Stomach (tissue), 9 donors: ENCODE measurements around the gene LCN6. TPM values are rescaled to one million over a fixed set of nuclear protein-coding genes. Genes with fewer than 3 reads are reported as not detected.
A peak's percentile ranks its signal among the peaks of the same experiment; 100 is the strongest.

Source experiments
- DNase-seq, 2 donors: peaks; one replicate each; pipeline versions ENCODE4 v3.0.0 to v3.0.0-alpha.2; 2013 to 2019
- H3K27ac ChIP-seq, 5 donors: fragments of 200-600 bp in 4 of 5; sonication (generic) in 4 of 5; one replicate each; pipeline ENCODE4 v1.5.1; 2013 to 2019; ENCODE audit warnings: mild to moderate bottlenecking in 1 of 5, moderate library complexity in 1 of 5
- H3K27me3 ChIP-seq, 3 donors: fragments of 200-600 bp; sonication (generic); one replicate each; pipeline ENCODE4 v1.5.1; 2017 to 2019; ENCODE audit warnings: mixed run types in 1 of 3
- H3K36me3 ChIP-seq, 4 donors: fragments of 200-600 bp; sonication (generic); 1 replicate in 3 of 4; 2 replicates in 1 of 4; pipeline ENCODE4 v1.5.1; 2016 to 2019
- H3K4me1 ChIP-seq, 4 donors: fragments of 200-600 bp; sonication (generic); one replicate each; pipeline ENCODE4 v1.5.1; 2016 to 2019
- H3K4me3 ChIP-seq, 4 donors: fragments of 200-600 bp; sonication (generic) in 3 of 4; one replicate each; pipeline ENCODE4 v1.5.1; 2016 to 2019; ENCODE audit warnings: mild to moderate bottlenecking in 1 of 4
- H3K9me3 ChIP-seq, 4 donors: fragments of 200-600 bp; sonication (generic); one replicate each; pipeline ENCODE4 v1.5.1; 2016 to 2019
- CTCF ChIP-seq, 7 experiments: fragments of 450-650 bp in 4 of 7; fragments of 200-600 bp in 3 of 7; sonication (generic) in 3 of 7; IDR thresholded peaks; one replicate each; pipeline ENCODE4 v1.5.1; 2016 to 2019; ENCODE audit warnings: antibody characterized with exemption in 7 of 7, control low read depth in 2 of 7, mild to moderate bottlenecking in 1 of 7
- EP300 ChIP-seq: sonication (generic); formaldehyde crosslinking; IDR thresholded peaks from one replicate; pipeline ENCODE4 v1.6.1; 2017; ENCODE audit warnings: antibody characterized with exemption
- POLR2A ChIP-seq, 4 donors: fragments of 450-650 bp; IDR thresholded peaks; one replicate each; pipeline ENCODE4 v1.6.1; 2016; ENCODE audit warnings: antibody characterized with exemption in 4 of 4, control low read depth in 2 of 4, mild to moderate bottlenecking in 1 of 4, moderate library complexity in 1 of 4
- POLR2AphosphoS5 ChIP-seq, 3 donors: sonication (generic); formaldehyde crosslinking; IDR thresholded peaks; one replicate each; pipeline ENCODE4 v1.6.1; 2016; ENCODE audit warnings: antibody characterized with exemption in 3 of 3
- WGBS, 5 donors: extraction: QIAGEN DNeasy Blood & Tissue Kit in 3 of 5; methylation state at CpG; one replicate each; pipeline versions ENCODE4 v1.1.5 to v1.1.7; 2013 to 2018; 5-methylcytosine and 5-hydroxymethylcytosine counted together
- intact Hi-C: fragments of 100-400 bp; cut with DNase I; formaldehyde crosslinking; loops from one replicate; pipeline ENCODE4 v1.15.1; 2023; ENCODE audit warnings: low total_unique reads
- polyA plus RNA-seq, 3 donors: library from polyadenylated mRNA; stranded (reverse); fragments of 200-250 nt; gene quantifications; one replicate each; pipeline ENCODE4 v1.2.3, GENCODE V29; 2013
- total RNA-seq, 5 donors: library from RNA; depleted of rRNA; stranded (reverse); fragments of >200 nt; gene quantifications; one replicate each; pipeline versions ENCODE4 v1.1.0 to v1.2.3, GENCODE V29; 2014 to 2016
- donor health status: healthy with polysubstance abuse.
- donor health status: Bipolar disorder and iron deficiency.
- donor health status: healthy.

Gene LCN6
- total and polyA plus RNA-seq, 8 donors: 7.0 to 31.2 (median 19.2) TPM; not detected in 2

DNA sequence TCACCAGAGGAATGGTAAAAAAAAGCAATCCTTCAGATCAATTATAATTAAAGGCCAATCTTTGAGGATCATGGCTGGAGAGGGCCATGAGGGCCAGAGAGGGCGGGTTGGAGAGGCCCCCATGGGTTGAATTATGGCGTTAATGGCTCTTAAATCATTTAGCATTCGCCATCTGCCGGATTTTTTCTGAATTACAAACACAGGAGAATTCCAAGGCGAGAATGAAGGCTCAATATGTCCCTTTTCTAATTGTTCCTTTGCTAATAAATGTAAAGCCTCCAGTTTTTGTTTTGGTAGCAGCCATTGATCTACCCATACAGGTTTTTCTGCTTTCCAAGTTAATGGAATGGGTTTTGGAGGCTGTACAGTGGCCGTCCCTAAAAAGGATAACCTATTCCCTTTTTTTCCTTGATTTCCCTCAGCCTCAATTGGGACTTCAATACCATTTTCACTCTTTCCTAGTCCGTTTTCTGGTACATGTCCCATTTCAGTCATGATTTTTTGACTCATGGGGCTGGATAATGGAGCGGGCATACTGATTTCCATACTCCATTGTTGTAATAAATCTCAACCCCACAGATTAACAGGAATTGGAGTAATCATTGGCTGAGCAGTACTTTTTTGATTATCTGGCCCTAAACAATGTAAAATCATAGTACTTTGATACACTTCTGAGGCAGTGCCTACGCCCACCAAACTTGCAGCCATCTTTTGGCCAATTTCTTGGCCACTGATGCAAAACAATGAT lies 36.1 kb upstream of the LCN6 start:
- Histone ChIP-seq H3K4me1 (peaks cover 4 to 22% (median 19%) of the 10 kb centered on the region in 4 donors), H3K36me3 (no peaks in the 10 kb centered on the region), H3K4me3 (no peak overlapping the region), H3K27me3 (no peaks in the 10 kb centered on the region), H3K27ac (no peak overlapping the region), H3K9me3 (no peaks in the 10 kb centered on the region)
- intact Hi-C loops: no loop called here
- DNase-seq: peak in 1 of 2 donors; percentile 57
- 25 to 42% (median 33%) methylated on average over 9 of the region's 9 CpGs for WGBS, 5 donors
- no peak for TF ChIP-seq POLR2AphosphoS5 (IDR thresholded peaks at IDR 0.05)
- no peak for TF ChIP-seq POLR2A (IDR thresholded peaks at IDR 0.05)
- peak in 4 of 7 experiments; percentile 40 to 63 (median 53) for TF ChIP-seq CTCF (IDR thresholded peaks at IDR 0.05)
- no peak for TF ChIP-seq EP300

GRCh38 chr9:136782452-136782851 lies 34.1 kb upstream of the LCN6 start:
- TF ChIP-seq CTCF (IDR thresholded peaks at IDR 0.05) (no peak), POLR2AphosphoS5 (IDR thresholded peaks at IDR 0.05) (no peak), POLR2A (IDR thresholded peaks at IDR 0.05) (no peak), EP300 (no peak)
- intact Hi-C loops: no loop called here
- Histone ChIP-seq H3K9me3 (no peaks in the 10 kb centered on the region), H3K27ac (no peak overlapping the region), H3K4me3 (no peak overlapping the region), H3K36me3 (no peaks in the 10 kb centered on the region), H3K27me3 (no peaks in the 10 kb centered on the region), H3K4me1 (peaks cover 0 to 3% (median 2%) of the 10 kb centered on the region in 4 donors)
- WGBS, 5 donors: 91 to 96% (median 94%) methylated on average over 3 of the region's 3 CpGs
- DNase-seq: no peak

DNA sequence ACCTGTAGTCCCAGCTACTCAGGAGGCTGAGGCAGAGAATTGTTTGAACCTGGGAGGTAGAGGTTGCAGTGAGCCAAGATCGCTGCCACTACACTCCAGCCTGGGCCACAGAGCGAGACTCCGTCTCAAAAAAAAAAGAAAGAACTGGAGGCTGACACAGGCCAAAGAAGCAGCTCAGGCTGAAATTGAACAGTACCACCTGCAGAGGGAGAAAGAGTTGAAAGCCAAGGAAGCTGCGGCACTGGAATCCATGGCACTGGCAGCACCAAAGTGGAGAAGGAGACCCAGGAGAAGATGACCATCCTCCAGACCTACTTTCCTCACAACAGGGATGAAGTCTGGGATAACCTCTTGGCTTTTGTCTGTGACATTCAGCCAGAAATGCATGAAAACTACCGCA lies 31.5 kb upstream of the LCN6 start:
- H3K36me3 ChIP-seq: no peaks in the 10 kb centered on the region
- intact Hi-C loops: no loop called here
- WGBS, 5 donors: 72 to 80% (median 75%) methylated on average over 5 of the region's 5 CpGs
- H3K4me3 ChIP-seq: no peak overlapping the region
- H3K4me1 ChIP-seq: peaks cover 0 to 5% (median 0%) of the 10 kb centered on the region in 4 donors
- H3K27me3 ChIP-seq: no peaks in the 10 kb centered on the region
- H3K9me3 ChIP-seq: no peaks in the 10 kb centered on the region
- TF ChIP-seq CTCF (IDR thresholded peaks at IDR 0.05): no peak
- no peak for TF ChIP-seq EP300
- no peak for TF ChIP-seq POLR2A (IDR thresholded peaks at IDR 0.05)
- no peak for TF ChIP-seq POLR2AphosphoS5 (IDR thresholded peaks at IDR 0.05)
- DNase-seq: no peak
- H3K27ac ChIP-seq: no peak overlapping the region

DNA sequence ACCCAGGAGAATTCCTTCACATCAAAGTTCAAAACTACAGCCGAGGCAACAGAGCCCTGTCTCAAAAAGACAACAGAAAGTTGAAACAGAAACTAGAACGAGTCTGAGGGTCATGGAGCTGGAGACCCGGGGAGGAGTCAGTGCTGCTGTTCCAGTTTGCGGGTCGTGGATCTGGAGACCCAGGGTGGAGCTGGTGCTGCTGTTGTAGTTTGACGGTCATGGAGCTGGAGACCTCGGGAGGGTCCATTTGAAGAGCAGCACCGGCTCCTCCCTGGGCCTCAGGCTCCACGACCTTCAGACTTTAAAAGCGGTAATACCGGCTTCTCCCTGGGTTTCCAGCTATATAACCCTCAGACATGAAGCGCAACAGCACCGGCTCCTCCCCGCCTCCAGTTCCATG lies 29.0 kb upstream of the LCN6 start:
- WGBS, 5 donors: 30 to 66% (median 49%) methylated on average over 14 of the region's 14 CpGs
- Histone ChIP-seq H3K4me3 (no peak overlapping the region), H3K9me3 (peaks cover 0 to 7% (median 6%) of the 10 kb centered on the region in 4 donors), H3K27me3 (no peaks in the 10 kb centered on the region), H3K36me3 (no peaks in the 10 kb centered on the region), H3K4me1 (peaks cover 0 to 5% (median 0%) of the 10 kb centered on the region in 4 donors), H3K27ac (no peak overlapping the region)
- no peak for TF ChIP-seq POLR2AphosphoS5 (IDR thresholded peaks at IDR 0.05)
- TF ChIP-seq POLR2A (IDR thresholded peaks at IDR 0.05): no peak
- TF ChIP-seq EP300: no peak
- TF ChIP-seq CTCF (IDR thresholded peaks at IDR 0.05): no peak
- peak in 1 of 2 donors; percentile 66 for DNase-seq
- intact Hi-C loops: no loop called here
